Activated CD4-positive, alpha-beta memory T cell treated with anti-CD3 and anti-CD28 coated beads for 36 hours (primary cell): ENCODE results near the gene TUBE1. TPM values are rescaled to one million over a fixed set of nuclear protein-coding genes. Genes with fewer than 3 reads are reported as not detected.
"Not testable (repeated sequence)": the region's sequence is repeated elsewhere in the genome, so short reads cannot be mapped to it uniquely, and the experiment has no call there.

Source experiments
- CTCF ChIA-PET: fragments of 350-600 bp; sonication (Branson Sonifier 250); formaldehyde crosslinking; loops from one replicate; lab custom pipeline; 2021; ENCODE audit warnings: antibody characterized with exemption, inconsistent platforms; lab: Charles Lee
- POLR2A ChIA-PET: fragments of 350-600 bp; sonication (Branson Sonifier 250); formaldehyde crosslinking; loops from one replicate; lab custom pipeline; 2021; ENCODE audit warnings: antibody characterized with exemption; lab: Charles Lee
- DNase-seq: peaks from one replicate; pipeline ENCODE4 v3.0.0-alpha.2; 2020
- H3K27ac Mint-ChIP-seq: one replicate; pipeline ENCODE4 v1.8.0; 2021; ENCODE audit warnings: mixed read lengths
- H3K27me3 Mint-ChIP-seq: one replicate; pipeline ENCODE4 v1.8.0; 2021; ENCODE audit warnings: mixed read lengths
- H3K36me3 Mint-ChIP-seq: one replicate; pipeline ENCODE4 v1.8.0; 2021; ENCODE audit warnings: mixed read lengths
- H3K4me1 Mint-ChIP-seq: one replicate; pipeline ENCODE4 v1.8.0; 2021; ENCODE audit warnings: low read depth, mixed read lengths
- H3K4me3 Mint-ChIP-seq: one replicate; pipeline ENCODE4 v1.8.0; 2021; ENCODE audit warnings: mild to moderate bottlenecking, mixed read lengths
- H3K9me3 Mint-ChIP-seq: one replicate; pipeline ENCODE4 v1.8.0; 2021; ENCODE audit warnings: mixed read lengths
- intact Hi-C: fragments of 100-400 bp; cut with micrococcal nuclease; formaldehyde crosslinking; loops from one replicate; pipeline ENCODE4 v1.15.1; 2023
- total RNA-seq, 2 experiments: library from RNA; stranded (reverse); gene quantifications; one replicate each; pipeline ENCODE4 v1.2.3, GENCODE V29; 2021

Gene TUBE1
- total RNA-seq, 2 experiments from 2014 or later: 37.2 to 39.2 TPM

DNA sequence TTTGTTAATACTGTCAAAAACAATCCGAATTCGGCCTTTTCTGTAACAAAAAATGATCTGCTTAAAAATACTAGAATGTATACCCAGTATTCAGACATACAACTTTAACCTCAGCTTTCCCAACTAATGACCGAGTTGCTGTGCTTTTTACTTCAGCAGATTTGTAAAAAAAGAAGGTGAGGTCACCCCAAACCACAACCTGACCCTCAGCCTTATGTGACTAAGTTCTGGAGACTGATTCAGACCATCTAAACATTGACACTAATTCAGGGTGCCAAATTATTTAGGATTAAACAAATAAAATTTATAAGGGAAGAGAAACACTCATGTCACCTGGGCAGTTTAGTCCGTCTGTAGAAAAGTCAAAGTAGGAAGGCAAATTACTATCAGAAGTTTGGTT is 25.7 kb downstream of the TUBE1 start:
- Mint-ChIP-seq H3K9me3 (no peaks in the 10 kb centered on the region), H3K4me3 (no peak overlapping the region), H3K4me1 (no peaks in the 10 kb centered on the region), H3K36me3 (no peaks in the 10 kb centered on the region), H3K27ac (no peak overlapping the region), H3K27me3 (no peaks in the 10 kb centered on the region)
- POLR2A ChIA-PET: interaction anchor here (1.3 kb wide), 1 partner anchor 12 kb away, joined by 3 read pairs; no protein-coding TSS in a partner anchor
- no peak for DNase-seq
- CTCF ChIA-PET: interaction anchor here (1.0 to 1.3 kb wide), 2 partner anchors 11 to 17 kb away, joined by 3 read pairs; no protein-coding TSS in a partner anchor
- intact Hi-C loops: no loop called here

- POLR2A ChIA-PET: no interaction called here
- Mint-ChIP-seq H3K4me3 (no peak overlapping the region), H3K4me1 (no peaks in the 10 kb centered on the region), H3K36me3 (no peaks in the 10 kb centered on the region), H3K27me3 (no peaks in the 10 kb centered on the region), H3K27ac (no peak overlapping the region), H3K9me3 (no peaks in the 10 kb centered on the region)
- DNase-seq: no peak
- intact Hi-C loops: no loop called here
- CTCF ChIA-PET: interaction anchor here (0.8 kb wide), 1 partner anchor 349 kb away, joined by 3 read pairs; no protein-coding TSS in a partner anchor
Measured at GRCh38 chr6:112058243-112059032, 28.8 kb downstream of the TUBE1 start.

DNA sequence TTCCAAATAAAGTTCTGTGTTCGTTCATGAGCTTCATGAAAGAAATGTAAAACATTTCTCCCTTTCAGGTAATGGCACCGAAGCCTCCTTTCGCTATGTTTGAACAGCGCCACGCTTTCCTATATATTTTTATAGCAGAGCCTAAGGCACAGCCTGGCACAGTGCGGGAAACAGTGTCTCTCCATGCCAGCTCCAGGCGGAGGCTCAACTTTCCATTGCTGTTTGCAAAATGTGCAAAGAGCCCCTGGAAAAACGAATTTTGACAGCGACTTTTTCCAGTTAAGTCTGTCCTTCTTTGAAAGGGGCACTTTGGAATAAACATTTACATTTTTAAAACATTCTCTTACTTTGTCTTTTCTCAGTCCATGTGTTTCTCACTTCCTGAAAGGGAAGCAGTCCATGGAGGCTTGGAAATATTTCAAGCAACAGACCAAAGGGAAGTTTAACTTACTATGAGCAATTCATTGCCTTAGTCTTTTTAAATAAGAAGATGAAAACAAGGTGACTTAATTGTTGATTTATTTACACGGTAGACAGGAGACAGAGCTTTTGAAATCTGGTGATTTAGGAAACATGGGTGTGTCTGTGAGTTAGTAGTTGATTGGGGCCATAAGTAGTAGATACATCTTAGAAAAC is 32.6 kb downstream of the TUBE1 start:
- Mint-ChIP-seq H3K9me3 (no peaks in the 10 kb centered on the region), H3K36me3 (no peaks in the 10 kb centered on the region), H3K27ac (no peak overlapping the region), H3K4me1 (no peaks in the 10 kb centered on the region), H3K4me3 (no peak overlapping the region), H3K27me3 (no peaks in the 10 kb centered on the region)
- DNase-seq: no peak
- POLR2A ChIA-PET: no interaction called here
- intact Hi-C loops: no loop called here
- CTCF ChIA-PET: interaction anchor here (1.6 to 1.8 kb wide), 2 partner anchors 11 to 13 kb away, joined by 3 to 8 read pairs; no protein-coding TSS in a partner anchor

GRCh38 chr6:112054001-112054400 is 33.3 kb downstream of the TUBE1 start, which contains the start of gene CCN6:
Gene CCN6, plus strand, starts transcription at chr6:112054104. Its CDS starts 254 bp downstream, at chr6:112054358.
- DNase-seq: no peak
- H3K36me3 Mint-ChIP-seq: no peaks in the 10 kb centered on the region
- H3K9me3 Mint-ChIP-seq: no peaks in the 10 kb centered on the region
- H3K4me3 Mint-ChIP-seq: no peak within 1 kb of the TSS
- ChIA-PET CTCF (interaction anchor here (1.6 to 1.8 kb wide), 2 partner anchors 11 to 12 kb away, joined by 3 to 8 read pairs; no protein-coding TSS in a partner anchor), POLR2A (no interaction called here)
- H3K27me3 Mint-ChIP-seq: no peaks in the 10 kb centered on the region
- intact Hi-C loops: no loop called here
- peaks cover 2% of the 10 kb centered on the region for H3K4me1 Mint-ChIP-seq
- no peak within 1 kb of the TSS for H3K27ac Mint-ChIP-seq

GRCh38 chr6:112051251-112051740 is 36.0 kb downstream of the TUBE1 start:
- H3K4me1 Mint-ChIP-seq, intact Hi-C loops, H3K36me3 Mint-ChIP-seq, H3K27ac Mint-ChIP-seq, H3K9me3 Mint-ChIP-seq, POLR2A ChIA-PET, H3K27me3 Mint-ChIP-seq, DNase-seq, H3K4me3 Mint-ChIP-seq: not testable (repeated sequence)
- CTCF ChIA-PET: interaction anchor here (0.8 to 2.2 kb wide), 4 partner anchors 10 to 112 kb away, joined by 3 to 12 read pairs (median 6); partner anchors contain the start of genes FAM229B and TUBE1

DNA sequence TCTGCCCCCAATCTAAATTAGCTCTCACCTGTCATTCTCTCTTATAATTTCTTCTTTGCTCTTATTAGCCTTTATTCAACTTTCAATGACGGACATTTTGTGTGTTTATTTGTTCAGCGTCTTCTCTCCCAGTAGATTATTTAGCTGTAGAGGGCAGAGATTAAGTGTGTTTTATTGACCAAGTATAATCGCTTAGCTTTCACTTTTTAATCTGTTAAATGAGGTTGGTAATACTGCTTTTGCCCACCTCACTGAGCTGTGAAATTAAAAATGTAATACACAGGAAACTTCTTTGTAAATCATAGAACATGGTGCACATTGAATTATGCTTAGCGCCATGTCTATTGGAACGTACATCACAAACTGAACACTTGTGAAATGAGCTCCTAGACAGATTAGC is 36.9 kb downstream of the TUBE1 start:
- DNase-seq: no peak
- Mint-ChIP-seq H3K27me3 (no peaks in the 10 kb centered on the region), H3K27ac (no peak overlapping the region), H3K9me3 (no peaks in the 10 kb centered on the region), H3K4me3 (no peak overlapping the region), H3K4me1 (peaks cover 3% of the 10 kb centered on the region), H3K36me3 (no peaks in the 10 kb centered on the region)
- intact Hi-C loops: no loop called here
- POLR2A ChIA-PET: interaction anchor here (1.2 kb wide), 1 partner anchor 12 kb away, joined by 3 read pairs; no protein-coding TSS in a partner anchor
- CTCF ChIA-PET: interaction anchor here (0.8 to 2.2 kb wide), 6 partner anchors 10 to 445 kb away, joined by 3 to 12 read pairs (median 4); partner anchors contain the start of genes FAM229B, TRAF3IP2 and TUBE1

- POLR2A ChIA-PET: interaction anchor here (1.2 kb wide), 1 partner anchor 12 kb away, joined by 3 read pairs; no protein-coding TSS in a partner anchor
- H3K4me3 Mint-ChIP-seq: no peak overlapping the region
- DNase-seq: no peak
- no peaks in the 10 kb centered on the region for H3K9me3 Mint-ChIP-seq
- intact Hi-C loops: no loop called here
- CTCF ChIA-PET: interaction anchor here (0.7 to 2.2 kb wide), 6 partner anchors 11 to 444 kb away, joined by 3 to 12 read pairs (median 3); partner anchors contain the start of genes FAM229B, TRAF3IP2 and TUBE1
- no peaks in the 10 kb centered on the region for H3K36me3 Mint-ChIP-seq
- H3K27me3 Mint-ChIP-seq: no peaks in the 10 kb centered on the region
- H3K27ac Mint-ChIP-seq: no peak overlapping the region
- peaks cover 3% of the 10 kb centered on the region for H3K4me1 Mint-ChIP-seq
Measured at GRCh38 chr6:112049996-112050395, 37.3 kb downstream of the TUBE1 start.

- intact Hi-C loops: no loop called here
- Mint-ChIP-seq H3K27ac (no peak overlapping the region), H3K36me3 (no peaks in the 10 kb centered on the region), H3K9me3 (no peaks in the 10 kb centered on the region), H3K4me1 (peaks cover 11% of the 10 kb centered on the region), H3K27me3 (no peaks in the 10 kb centered on the region), H3K4me3 (no peak overlapping the region)
- ChIA-PET POLR2A (interaction anchor here (1.2 kb wide), 2 partner anchors 13 to 37 kb away, joined by 3 read pairs; no protein-coding TSS in a partner anchor), CTCF (interaction anchor here (0.7 to 2.2 kb wide), 5 partner anchors 37 to 356 kb away, joined by 3 to 12 read pairs (median 3); partner anchors contain the start of genes FAM229B and TUBE1)
- no peak for DNase-seq
Measured at GRCh38 chr6:112049026-112049799, 38.1 kb downstream of the TUBE1 start.

DNA sequence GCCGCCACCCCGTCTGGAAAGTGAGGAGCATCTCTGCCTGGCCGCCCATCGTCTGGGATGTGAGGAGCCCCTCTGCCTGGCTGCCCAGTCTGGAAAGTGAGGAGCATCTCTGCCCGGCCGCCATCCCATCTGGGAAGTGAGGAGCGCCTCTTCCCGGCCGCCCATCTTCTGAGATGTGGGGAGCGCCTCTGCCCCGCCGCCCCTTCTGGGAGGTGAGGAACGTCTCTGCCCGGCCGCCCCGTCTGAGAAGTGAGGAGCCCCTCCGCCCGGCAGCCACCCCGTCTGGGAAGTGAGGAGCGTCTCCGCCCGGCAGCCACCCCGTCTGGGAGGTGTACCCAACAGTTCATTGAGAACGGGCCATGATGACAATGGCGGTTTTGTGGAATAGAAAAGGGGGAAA is 39.8 kb downstream of the TUBE1 start:
- CTCF ChIA-PET, H3K27me3 Mint-ChIP-seq, intact Hi-C loops, H3K9me3 Mint-ChIP-seq, H3K27ac Mint-ChIP-seq, POLR2A ChIA-PET, H3K36me3 Mint-ChIP-seq, DNase-seq, H3K4me3 Mint-ChIP-seq: not testable (repeated sequence)
- peaks cover 20% of the 10 kb centered on the region for H3K4me1 Mint-ChIP-seq

DNA sequence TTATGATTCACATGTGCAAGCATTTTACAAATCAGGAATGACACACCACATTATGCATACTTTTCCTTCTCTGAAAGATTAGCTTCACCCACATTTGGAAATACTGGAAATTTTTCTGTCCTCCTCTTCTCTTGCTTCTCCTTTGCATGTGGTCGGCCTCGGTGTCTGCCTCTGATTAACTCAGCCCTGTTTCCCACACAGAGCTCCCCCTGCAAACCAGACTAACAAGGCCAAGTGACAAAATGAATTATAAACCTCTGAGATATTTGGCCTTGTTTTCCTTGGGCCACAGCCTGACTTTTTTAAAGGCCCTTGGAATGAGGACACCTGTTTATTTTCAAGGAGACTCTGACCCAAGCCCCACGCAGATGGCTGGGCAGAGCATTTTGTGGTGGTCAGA is 42.4 kb downstream of the TUBE1 start:
- no peak for DNase-seq
- intact Hi-C loops: loop anchor here (5.0 kb wide), 2 partner anchors 638 to 1033 kb away; no protein-coding TSS in a partner anchor
- Mint-ChIP-seq H3K27me3 (no peaks in the 10 kb centered on the region), H3K4me1 (peaks cover 39% of the 10 kb centered on the region), H3K9me3 (no peaks in the 10 kb centered on the region), H3K27ac (no peak overlapping the region), H3K36me3 (no peaks in the 10 kb centered on the region), H3K4me3 (no peak overlapping the region)
- ChIA-PET POLR2A (no interaction called here), CTCF (interaction anchor here (0.6 to 13.5 kb wide), 12 partner anchors 9 to 786 kb away, joined by 3 to 193 read pairs (median 8); partner anchors contain the start of gene TRAF3IP2)

DNA sequence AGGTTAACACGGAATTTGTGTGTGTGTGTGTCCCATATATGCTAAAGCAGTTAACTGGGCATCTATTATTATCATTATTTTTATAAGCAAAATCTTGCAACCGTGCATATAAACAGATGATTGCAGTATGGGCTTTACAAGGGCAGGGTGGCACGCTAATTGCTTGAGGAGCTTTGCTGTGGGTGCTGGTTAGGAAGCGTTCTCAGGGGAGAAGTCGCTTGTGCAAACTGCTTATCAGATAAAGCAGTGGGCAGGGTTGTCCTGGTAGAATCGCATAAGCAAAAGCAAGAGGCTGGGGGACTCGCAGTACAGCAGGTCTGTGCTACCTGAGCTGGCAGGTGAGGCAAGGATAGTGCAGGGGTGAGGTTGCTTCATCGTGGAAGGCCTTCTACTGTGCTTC is 43.1 kb downstream of the TUBE1 start:
- Mint-ChIP-seq H3K27ac (peak overlapping the region; percentile 96), H3K9me3 (no peaks in the 10 kb centered on the region), H3K36me3 (no peaks in the 10 kb centered on the region), H3K4me3 (peak overlapping the region; percentile 84), H3K27me3 (no peaks in the 10 kb centered on the region), H3K4me1 (peaks cover 43% of the 10 kb centered on the region)
- ChIA-PET POLR2A (no interaction called here), CTCF (interaction anchor here (0.6 to 13.5 kb wide), 15 partner anchors 9 to 785 kb away, joined by 3 to 193 read pairs (median 6); partner anchors contain the start of genes FAM229B, TRAF3IP2 and TUBE1)
- no peak for DNase-seq
- intact Hi-C loops: loop anchor here (5.0 kb wide), 2 partner anchors 637 to 1032 kb away; no protein-coding TSS in a partner anchor
